ENCODE measurements around the gene CDK14. TPM values are rescaled to one million over a fixed set of nuclear protein-coding genes. Genes with fewer than 3 reads are reported as not detected.

Gene CDK14
- total and polyA plus RNA-seq, 2 donors (not counting 1 experiment from before 2014, with no cell fraction given): 42.1 to 167 TPM

- Histone ChIP-seq H3K4me2 (replicated peaks; ENCODE audit: low read depth, low read length, poor library complexity, severe bottlenecking) (no peak overlapping the region), H3K27ac (ENCODE audit: low read length in 2 of 2) (no peak overlapping the region), H3K79me2 (ENCODE audit: control insufficient read depth, insufficient read depth, low read length) (no peaks in the 10 kb centered on the region), H3K36me3 (replicated peaks in 1 of 2; ENCODE audit: control extremely low read depth in 1 of 2, control insufficient read depth in 1 of 2, extremely low read depth in 1 of 2, insufficient read depth in 2 of 2, low read length in 1 of 2) (peaks cover 0 to 32% of the 10 kb centered on the region in 2 experiments), H4K20me1 (ENCODE audit: control insufficient read depth, insufficient read depth, low read length, poor library complexity, severe bottlenecking) (no peaks in the 10 kb centered on the region), H3K4me1 (ENCODE audit: control insufficient read depth in 2 of 2, insufficient read depth in 2 of 2, low read length in 2 of 2) (no peaks in the 10 kb centered on the region), H3K27me3 (replicated peaks in 1 of 4; ENCODE audit: control extremely low read depth in 1 of 4, control insufficient read depth in 3 of 4, insufficient read depth in 4 of 4, low read length in 3 of 4) (no peaks in the 10 kb centered on the region), H2AFZ (ENCODE audit: insufficient read depth, low read depth, low read length, poor library complexity, severe bottlenecking) (no peak overlapping the region), H3K4me3 (ENCODE audit: control extremely low read depth in 1 of 5, extremely low read depth in 1 of 5, insufficient read depth in 1 of 5, low read depth in 2 of 5, low read length in 4 of 5) (no peak overlapping the region), H3K9ac (ENCODE audit: low read length) (no peak overlapping the region), H3K9me3 (ENCODE audit: control extremely low read depth in 1 of 3, control insufficient read depth in 2 of 3, insufficient read depth in 1 of 3, low read length in 2 of 3) (no peaks in the 10 kb centered on the region)
- CTCF ChIA-PET: interaction anchor here (1.2 kb wide), 1 partner anchor 434 kb away, joined by 3 read pairs; no protein-coding TSS in a partner anchor
- no peaks in the 10 kb centered on the region for H3K27me3 Mint-ChIP-seq
- intact Hi-C loops (cut with micrococcal nuclease): no loop called here
- no peaks in the 10 kb centered on the region for H3K9me3 Mint-ChIP-seq (ENCODE audit: insufficient read depth)
- POLR2A ChIA-PET: no interaction called here
- H3K4me1 Mint-ChIP-seq: peaks cover 3% of the 10 kb centered on the region
- no peak overlapping the region for H3K27ac Mint-ChIP-seq
- 100% methylated on average over 3 of the region's 5 CpGs for WGBS (ENCODE audit: insufficient coverage)
- ATAC-seq (ENCODE audit: low read depth) (no peak), DNase-seq (no peak)
- no peak overlapping the region for H3K4me3 Mint-ChIP-seq
- TF ChIP-seq CTCF (IDR thresholded peaks at IDR 0.05) (no peak), EZH2 (IDR thresholded peaks at IDR 0.05; ENCODE audit: borderline replicate concordance, insufficient read depth, low read depth, low read length, poor library complexity, severe bottlenecking) (no peak)
Observed at GRCh38 chr7:90988996-90989765, 393.1 kb downstream of the CDK14 start.

GRCh38 chr7:90994121-90994520 is 398.0 kb downstream of the CDK14 start:
- no peaks in the 10 kb centered on the region for H3K9me3 ChIP-seq (ENCODE audit: control extremely low read depth in 1 of 3, control insufficient read depth in 2 of 3, insufficient read depth in 1 of 3, low read length in 2 of 3)
- H3K4me1 ChIP-seq (ENCODE audit: control insufficient read depth in 2 of 2, insufficient read depth in 2 of 2, low read length in 2 of 2): no peaks in the 10 kb centered on the region
- WGBS (ENCODE audit: insufficient coverage): 100% methylated on average over 1 of the region's 2 CpGs
- CTCF ChIA-PET: no interaction called here
- no peak overlapping the region for H3K4me3 Mint-ChIP-seq
- H2AFZ ChIP-seq (ENCODE audit: insufficient read depth, low read depth, low read length, poor library complexity, severe bottlenecking): no peak overlapping the region
- no peak overlapping the region for H3K9ac ChIP-seq (ENCODE audit: low read length)
- no peak overlapping the region for H3K4me2 ChIP-seq (replicated peaks; ENCODE audit: low read depth, low read length, poor library complexity, severe bottlenecking)
- peaks cover 3% of the 10 kb centered on the region for H3K4me1 Mint-ChIP-seq
- H3K36me3 ChIP-seq (replicated peaks in 1 of 2; ENCODE audit: control extremely low read depth in 1 of 2, control insufficient read depth in 1 of 2, extremely low read depth in 1 of 2, insufficient read depth in 2 of 2, low read length in 1 of 2): peaks cover 0 to 25% of the 10 kb centered on the region in 2 experiments
- H3K79me2 ChIP-seq (ENCODE audit: control insufficient read depth, insufficient read depth, low read length): no peaks in the 10 kb centered on the region
- DNase-seq (no peak), ATAC-seq (ENCODE audit: low read depth) (no peak)
- H4K20me1 ChIP-seq (ENCODE audit: control insufficient read depth, insufficient read depth, low read length, poor library complexity, severe bottlenecking): no peaks in the 10 kb centered on the region
- TF ChIP-seq CTCF (IDR thresholded peaks at IDR 0.05): no peak
- TF ChIP-seq EZH2 (IDR thresholded peaks at IDR 0.05; ENCODE audit: borderline replicate concordance, insufficient read depth, low read depth, low read length, poor library complexity, severe bottlenecking): no peak
- H3K27me3 Mint-ChIP-seq: no peaks in the 10 kb centered on the region
- H3K27me3 ChIP-seq (replicated peaks in 1 of 4; ENCODE audit: control extremely low read depth in 1 of 4, control insufficient read depth in 3 of 4, insufficient read depth in 4 of 4, low read length in 3 of 4): no peaks in the 10 kb centered on the region
- H3K9me3 Mint-ChIP-seq (ENCODE audit: insufficient read depth): no peaks in the 10 kb centered on the region
- POLR2A ChIA-PET: no interaction called here
- intact Hi-C loops (cut with micrococcal nuclease): no loop called here
- peak overlapping the region; percentile 17 for H3K27ac Mint-ChIP-seq
- H3K27ac ChIP-seq (ENCODE audit: low read length in 2 of 2): no peak overlapping the region
- no peak overlapping the region for H3K4me3 ChIP-seq (ENCODE audit: control extremely low read depth in 1 of 5, extremely low read depth in 1 of 5, insufficient read depth in 1 of 5, low read depth in 2 of 5, low read length in 4 of 5)
